HG03135 (cell line): ENCODE measurements around the gene SHKBP1.

Experiments
- ATAC-seq: cut with Tn5 transposase; IDR thresholded peaks from one replicate; pipeline ENCODE4 v1.9.1; 2021; ENCODE audit warnings: mild to moderate bottlenecking, moderate library complexity; ENCODE audit not compliant: unreplicated experiment

The SHKBP1 gene

DNA sequence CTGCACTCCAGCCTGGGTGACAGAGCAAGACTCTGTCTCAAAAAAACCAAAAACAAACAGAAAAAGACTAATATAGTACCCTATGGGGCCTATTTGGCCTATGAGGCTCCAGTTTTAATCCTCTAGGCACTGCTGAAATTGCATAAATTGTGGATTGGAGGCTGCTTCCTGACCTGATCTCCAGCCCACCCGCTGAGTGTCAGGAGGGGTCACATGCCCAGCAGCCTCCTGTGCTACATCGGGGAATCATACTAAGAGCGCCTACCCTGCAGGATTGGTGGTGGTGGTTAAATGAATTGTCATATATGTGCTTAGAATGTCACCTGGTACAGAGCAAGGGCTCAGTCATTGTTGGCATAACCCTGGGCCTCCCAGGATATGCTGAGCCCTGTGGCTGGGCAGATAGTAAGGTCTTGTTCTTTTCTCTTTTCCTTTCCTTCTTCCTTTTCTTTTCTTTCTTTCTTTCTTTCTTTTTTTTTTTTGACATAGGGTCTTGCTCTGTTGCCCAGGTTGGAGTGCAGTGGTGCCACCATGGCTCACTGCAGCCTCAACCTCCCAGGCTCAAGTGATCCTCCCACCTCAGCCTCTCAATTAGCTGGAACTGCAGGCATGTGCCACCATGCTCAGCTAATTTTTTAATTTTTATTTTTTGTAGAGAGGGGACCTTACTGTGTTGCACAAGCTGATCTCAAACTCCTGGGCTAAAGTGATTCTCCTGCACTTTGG is 55.8 kb downstream of the SHKBP1 start:
- ATAC-seq, result no peak

DNA sequence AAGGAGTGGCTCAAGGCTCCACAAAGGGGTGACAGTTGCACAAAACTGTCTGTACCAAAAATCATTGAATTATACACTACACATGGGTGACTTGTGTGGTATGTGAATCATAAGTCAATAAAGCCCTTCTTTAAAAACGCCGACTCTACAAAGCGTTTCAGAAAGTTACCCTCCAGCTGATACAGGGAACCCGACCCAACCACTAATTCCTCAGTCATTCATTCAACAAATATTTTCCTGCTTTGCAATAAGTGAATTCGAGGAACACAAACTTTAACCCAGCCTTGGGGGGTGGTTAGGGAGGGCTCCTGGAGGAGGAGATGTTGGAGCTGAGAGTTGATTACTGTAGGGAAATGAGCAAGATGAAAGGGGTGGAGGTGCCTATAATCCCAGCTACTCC is 56.5 kb downstream of the SHKBP1 start:
- ATAC-seq, result no peak

DNA sequence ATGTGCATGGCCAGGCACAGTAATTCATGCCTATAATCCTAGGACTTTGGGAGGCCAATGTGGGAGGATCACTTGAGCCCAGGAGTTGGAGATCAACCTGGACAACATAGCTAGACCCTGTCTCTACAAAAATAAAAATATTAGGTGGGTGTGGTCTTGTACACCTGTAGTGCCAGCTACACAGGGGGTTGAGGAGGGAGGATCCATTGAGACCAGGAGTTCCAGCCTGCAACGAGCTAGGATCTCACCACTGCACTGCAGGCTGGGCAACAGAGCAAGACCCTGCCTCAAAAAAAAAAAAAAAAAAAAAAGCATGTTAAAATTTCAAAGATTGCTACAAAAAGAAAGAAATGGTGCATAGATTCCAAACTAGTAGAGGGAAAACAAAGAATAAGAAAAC is 61.7 kb downstream of the SHKBP1 start:
- ATAC-seq, result no peak

DNA sequence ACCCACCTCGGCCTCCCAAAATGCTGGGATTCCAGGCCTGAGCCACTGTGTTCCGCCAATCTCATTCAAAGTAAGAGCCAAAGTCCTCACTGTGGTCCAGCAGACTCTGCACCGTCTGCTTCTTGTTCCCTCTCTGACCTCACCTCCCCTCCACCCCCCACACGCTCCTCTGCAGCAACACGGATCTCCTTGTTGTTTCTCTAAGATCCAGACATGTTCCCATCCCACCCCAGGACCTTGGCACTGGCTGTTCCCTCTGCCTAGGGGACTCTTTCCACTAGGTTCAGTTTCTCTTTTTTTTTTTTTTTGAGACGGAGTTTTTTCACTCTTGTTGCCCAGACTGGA is 62.9 kb downstream of the SHKBP1 start:
- no peak for ATAC-seq

DNA sequence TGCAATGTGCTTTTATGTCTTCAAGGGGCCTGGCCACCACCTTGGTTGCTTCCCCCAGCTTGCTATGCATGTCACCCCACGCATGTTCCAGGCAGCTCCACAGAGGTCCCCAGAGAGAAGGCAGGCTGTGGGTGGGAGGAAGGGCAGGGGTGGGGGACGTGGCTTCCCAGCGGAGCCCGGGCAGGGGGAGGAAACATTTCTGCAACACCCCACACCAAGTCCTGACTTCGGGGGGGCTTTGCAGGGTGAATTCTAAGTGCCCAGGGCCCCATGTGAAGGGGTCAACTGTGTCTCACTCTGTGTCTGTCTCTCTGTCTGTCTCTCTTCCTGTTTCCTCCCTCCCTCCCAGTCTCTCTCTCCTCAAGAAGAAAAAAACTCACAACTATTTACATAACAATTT is 64.1 kb downstream of the SHKBP1 start:
- ATAC-seq, result no peak
